Measurements from ENCODE around the gene RIMS4. TPM values are rescaled to one million over a fixed set of nuclear protein-coding genes. Genes with fewer than 3 reads are reported as not detected.
"Not testable (repeated sequence)": the region's sequence is repeated elsewhere in the genome, so short reads cannot be mapped to it uniquely, and the experiment has no call there.

RIMS4 gene
- total RNA-seq, 4 donors from 2014 or later = 1.1 to 5.6 (median 1.9) TPM; not detected in 1

DNA sequence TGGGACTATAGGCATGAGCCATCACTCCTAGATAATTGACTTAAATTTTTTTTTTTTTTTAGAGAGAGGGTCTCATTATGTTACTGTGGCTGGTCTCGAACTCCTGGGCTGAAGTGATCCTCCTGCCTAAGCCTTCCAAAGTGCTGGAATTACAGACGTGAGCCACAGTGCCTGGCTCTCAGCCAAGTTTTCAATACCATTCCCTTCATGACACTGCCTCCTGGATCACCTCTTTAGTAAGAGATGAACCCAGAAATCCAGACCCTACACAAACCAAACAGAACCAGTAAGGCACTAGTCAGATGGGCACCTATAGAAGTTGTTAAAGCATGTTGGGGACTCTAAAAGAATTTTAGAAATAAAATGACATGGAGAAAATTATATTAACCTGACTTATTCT is 18.3 kb upstream of the RIMS4 start:
- TF ChIP-seq POLR2A (IDR thresholded peaks at IDR 0.05) (no peak), EP300 (IDR thresholded peaks at IDR 0.05; ENCODE audit: low read depth) (no peak)
- TF ChIP-seq, protein P1, sequence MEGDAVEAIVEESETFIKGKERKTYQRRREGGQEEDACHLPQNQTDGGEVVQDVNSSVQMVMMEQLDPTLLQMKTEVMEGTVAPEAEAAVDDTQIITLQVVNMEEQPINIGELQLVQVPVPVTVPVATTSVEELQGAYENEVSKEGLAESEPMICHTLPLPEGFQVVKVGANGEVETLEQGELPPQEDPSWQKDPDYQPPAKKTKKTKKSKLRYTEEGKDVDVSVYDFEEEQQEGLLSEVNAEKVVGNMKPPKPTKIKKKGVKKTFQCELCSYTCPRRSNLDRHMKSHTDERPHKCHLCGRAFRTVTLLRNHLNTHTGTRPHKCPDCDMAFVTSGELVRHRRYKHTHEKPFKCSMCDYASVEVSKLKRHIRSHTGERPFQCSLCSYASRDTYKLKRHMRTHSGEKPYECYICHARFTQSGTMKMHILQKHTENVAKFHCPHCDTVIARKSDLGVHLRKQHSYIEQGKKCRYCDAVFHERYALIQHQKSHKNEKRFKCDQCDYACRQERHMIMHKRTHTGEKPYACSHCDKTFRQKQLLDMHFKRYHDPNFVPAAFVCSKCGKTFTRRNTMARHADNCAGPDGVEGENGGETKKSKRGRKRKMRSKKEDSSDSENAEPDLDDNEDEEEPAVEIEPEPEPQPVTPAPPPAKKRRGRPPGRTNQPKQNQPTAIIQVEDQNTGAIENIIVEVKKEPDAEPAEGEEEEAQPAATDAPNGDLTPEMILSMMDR (IDR thresholded peaks at IDR 0.05) = no peak
- H3K4me1 ChIP-seq = no peaks in the 10 kb centered on the region
- no peaks in the 10 kb centered on the region for H3K36me3 ChIP-seq
- WGBS, 2 donors (ENCODE audit: low coverage in 1 of 2) = 61 to 100% methylated on average over 1 to 2 of the region's 2 CpGs
- no peak overlapping the region for H3K27ac ChIP-seq
- no peaks in the 10 kb centered on the region for H3K27me3 ChIP-seq
- intact Hi-C loops (cut with DNase I; ENCODE audit: low total_unique reads) = no loop called here
- in situ Hi-C loops (cut with MboI; ENCODE audit: low pct_ligation_motif_present in 1 of 4, low pct_unique_long_range_greater_than_20kb in 1 of 4, low sequenced_read_pairs in 3 of 4) = no loop called here
- no peak overlapping the region for H3K4me3 ChIP-seq
- DNase-seq = no peak
- H3K9me3 ChIP-seq = no peaks in the 10 kb centered on the region

DNA sequence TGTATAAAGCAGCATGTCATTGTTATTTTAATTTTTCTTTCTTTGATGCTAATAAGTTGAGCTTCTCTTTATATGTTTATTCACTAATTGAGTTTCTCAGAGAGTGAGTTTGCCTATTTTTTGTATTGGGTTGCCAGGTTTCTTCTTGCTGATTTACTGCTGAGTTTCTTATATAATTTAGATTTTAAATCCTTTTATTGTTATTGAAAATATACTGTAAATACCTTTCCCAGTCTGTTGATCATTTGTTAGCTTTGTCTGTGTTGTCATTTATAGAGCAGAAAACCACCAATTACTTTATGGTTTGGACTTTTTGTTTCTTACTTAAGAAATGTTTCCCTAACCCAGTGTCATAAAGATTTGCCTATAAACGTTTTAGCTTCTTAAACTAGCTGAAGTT is 17.1 kb upstream of the RIMS4 start:
- Histone ChIP-seq H3K9me3 (no peaks in the 10 kb centered on the region), H3K27ac (no peak overlapping the region), H3K36me3 (no peaks in the 10 kb centered on the region), H3K4me3 (no peak overlapping the region), H3K4me1 (no peaks in the 10 kb centered on the region), H3K27me3 (no peaks in the 10 kb centered on the region)
- in situ Hi-C loops (cut with MboI; ENCODE audit: low pct_ligation_motif_present in 1 of 4, low pct_unique_long_range_greater_than_20kb in 1 of 4, low sequenced_read_pairs in 3 of 4) = no loop called here
- intact Hi-C loops (cut with DNase I; ENCODE audit: low total_unique reads) = no loop called here
- TF ChIP-seq POLR2A (IDR thresholded peaks at IDR 0.05) (no peak), POLR2AphosphoS5 (IDR thresholded peaks at IDR 0.05) (no peak), EP300 (IDR thresholded peaks at IDR 0.05; ENCODE audit: low read depth) (no peak)
- TF ChIP-seq, protein P1 (IDR thresholded peaks at IDR 0.05) = no peak
- DNase-seq = no peak
- 0 to 8% methylated on average over 1 of the region's 1 CpG for WGBS, 2 donors (ENCODE audit: low coverage in 1 of 2)

DNA sequence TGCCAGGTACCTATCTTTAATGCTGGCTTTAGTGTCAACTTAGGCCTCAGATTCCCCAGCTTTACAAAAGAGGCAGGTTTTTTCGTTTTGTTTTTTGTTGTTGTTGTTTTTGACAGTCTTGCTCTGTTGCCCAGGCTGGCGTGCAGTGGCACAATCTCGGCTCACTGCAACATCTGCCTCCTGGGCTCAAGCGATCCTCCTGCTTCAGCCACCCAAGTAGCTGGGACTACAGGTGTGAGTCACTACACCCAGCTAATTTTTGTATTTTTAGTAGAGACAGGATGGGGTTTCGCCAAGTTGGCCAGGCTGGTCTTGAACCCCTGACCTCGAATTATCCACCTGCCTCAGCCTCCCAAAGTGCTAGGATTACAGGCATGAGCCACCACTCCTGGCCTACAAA is 11.2 kb upstream of the RIMS4 start:
- H3K4me1 ChIP-seq; in situ Hi-C loops (cut with MboI; ENCODE audit: low pct_ligation_motif_present in 1 of 4, low pct_unique_long_range_greater_than_20kb in 1 of 4, low sequenced_read_pairs in 3 of 4); H3K9me3 ChIP-seq; H3K4me3 ChIP-seq; DNase-seq; intact Hi-C loops (cut with DNase I; ENCODE audit: low total_unique reads); H3K27ac ChIP-seq; H3K36me3 ChIP-seq; H3K27me3 ChIP-seq: not testable (repeated sequence)
- 71 to 87% methylated on average over 6 of the region's 6 CpGs for WGBS, 2 donors (ENCODE audit: low coverage in 1 of 2)

DNA sequence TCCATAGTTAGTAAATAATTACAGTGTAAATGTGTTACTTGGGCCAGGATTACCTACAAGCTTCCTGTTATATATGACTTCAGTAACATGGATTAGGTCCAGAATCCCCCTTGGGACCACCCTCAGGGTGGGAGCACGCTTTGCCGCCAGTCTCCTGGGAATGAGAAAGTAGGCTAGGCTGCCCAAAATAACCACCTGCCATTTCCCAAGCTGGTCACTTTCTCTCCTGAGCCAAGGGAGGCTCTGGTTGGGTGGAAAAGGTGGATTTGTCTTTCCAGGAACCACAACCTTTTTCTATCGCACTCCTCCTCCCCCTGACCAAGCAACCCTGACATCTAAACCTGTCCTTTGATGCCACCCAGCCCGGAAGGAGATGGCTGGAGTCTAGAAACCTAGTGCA is 9.6 kb upstream of the RIMS4 start:
- Histone ChIP-seq H3K27me3 (no peaks in the 10 kb centered on the region), H3K4me3 (no peak overlapping the region), H3K4me1 (no peaks in the 10 kb centered on the region), H3K9me3 (no peaks in the 10 kb centered on the region), H3K36me3 (no peaks in the 10 kb centered on the region), H3K27ac (no peak overlapping the region)
- in situ Hi-C loops (cut with MboI; ENCODE audit: low pct_ligation_motif_present in 1 of 4, low pct_unique_long_range_greater_than_20kb in 1 of 4, low sequenced_read_pairs in 3 of 4) (no loop called here), intact Hi-C loops (cut with DNase I; ENCODE audit: low total_unique reads) (no loop called here)
- DNase-seq = no peak
- no peak for TF ChIP-seq POLR2A (IDR thresholded peaks at IDR 0.05)
- no peak for TF ChIP-seq POLR2AphosphoS5 (IDR thresholded peaks at IDR 0.05)
- no peak for TF ChIP-seq EP300 (IDR thresholded peaks at IDR 0.05; ENCODE audit: low read depth)
- TF ChIP-seq, protein P1 (IDR thresholded peaks at IDR 0.05) = no peak
- WGBS, 2 donors (ENCODE audit: low coverage in 1 of 2) = 77 to 83% methylated on average over 1 to 4 of the region's 4 CpGs

DNA sequence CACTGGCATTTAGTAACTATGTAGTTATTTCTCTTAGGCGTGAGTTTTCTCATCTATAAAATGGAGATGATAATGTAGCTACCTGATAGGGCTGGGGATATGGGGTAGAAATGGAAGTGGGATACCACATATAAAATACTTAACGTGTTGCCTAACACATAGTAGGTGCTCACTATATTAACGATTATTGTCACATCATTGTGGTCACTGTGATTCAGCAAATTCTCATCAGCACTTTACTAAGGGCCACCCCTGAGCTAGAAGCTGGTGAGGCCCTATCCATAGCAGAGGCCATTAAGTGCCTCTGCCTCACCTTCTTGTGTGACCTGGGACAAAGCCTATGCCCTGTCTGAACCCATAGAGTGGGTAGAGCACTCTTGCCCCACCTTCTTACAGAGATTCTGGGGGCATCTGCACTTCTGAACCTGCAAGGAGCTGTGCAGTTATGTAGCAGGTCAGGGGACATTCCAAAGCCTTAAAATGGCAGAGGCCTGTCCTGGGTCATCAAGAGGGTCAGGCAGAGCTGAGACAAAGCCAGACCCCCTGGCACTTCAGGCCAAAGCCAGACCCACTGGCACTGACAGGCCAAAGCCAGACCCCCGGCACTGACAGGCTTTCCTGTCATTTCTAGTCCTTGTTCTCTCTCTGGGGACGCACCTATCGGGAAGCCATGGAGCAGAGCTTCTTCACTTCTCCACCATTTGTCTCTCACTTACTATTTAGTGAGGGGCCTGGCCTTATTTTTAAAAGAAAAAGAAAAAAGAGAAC is 7.0 kb upstream of the RIMS4 start:
- Histone ChIP-seq H3K4me1 (no peaks in the 10 kb centered on the region), H3K4me3 (no peak overlapping the region), H3K27ac (no peak overlapping the region), H3K27me3 (no peaks in the 10 kb centered on the region), H3K9me3 (peaks cover 0 to under 1% of the 10 kb centered on the region in 2 donors), H3K36me3 (no peaks in the 10 kb centered on the region)
- TF ChIP-seq, protein P1 (IDR thresholded peaks at IDR 0.05) = no peak
- 78 to 82% methylated on average over 6 of the region's 6 CpGs for WGBS, 2 donors (ENCODE audit: low coverage in 1 of 2)
- no peak for DNase-seq
- in situ Hi-C loops (cut with MboI; ENCODE audit: low pct_ligation_motif_present in 1 of 4, low pct_unique_long_range_greater_than_20kb in 1 of 4, low sequenced_read_pairs in 3 of 4) = no loop called here
- intact Hi-C loops (cut with DNase I; ENCODE audit: low total_unique reads) = no loop called here
